ENCODE measurements around the gene XRRA1. TPM values are rescaled to one million over a fixed set of nuclear protein-coding genes. Genes with fewer than 3 reads are reported as not detected.

Gene XRRA1
- total and polyA plus RNA-seq, 2 of the 4 experiments (the other 2 are of a cell fraction), result 5.4 to 6.3 TPM

GRCh38 chr11:74926304-74927030 is 22.4 kb downstream of the XRRA1 start:
- H3K18ac ChIP-seq (ENCODE audit: low read depth, low read length), result no peak overlapping the region
- H2BK5ac ChIP-seq (ENCODE audit: low read depth, low read length, poor library complexity, severe bottlenecking), result no peak overlapping the region
- no peak overlapping the region for H4K8ac ChIP-seq (ENCODE audit: low read depth in 2 of 2, low read length in 2 of 2)
- in situ Hi-C loops (cut with MboI; ENCODE audit: low sequenced_read_pairs), result loop anchor here (5.0 kb wide), 1 partner anchor 321 kb away; no protein-coding TSS in a partner anchor
- H4K5ac ChIP-seq (ENCODE audit: low read depth, low read length), result no peak overlapping the region
- H3K36me3 ChIP-seq (ENCODE audit: control insufficient read depth, insufficient read depth, low read length), result no peaks in the 10 kb centered on the region
- dilution Hi-C loops (cut with HindIII; ENCODE audit: low sequenced_read_pairs, unreplicated experiment), result no loop called here
- H3K79me1 ChIP-seq (ENCODE audit: low read depth in 1 of 2, low read length in 2 of 2), result no peaks in the 10 kb centered on the region; a peak in 1 of 4 replicates
- ATAC-seq (ENCODE audit: low read depth) (no peak), DNase-seq (peak; percentile 56)
- no peak overlapping the region for H2AK5ac ChIP-seq (ENCODE audit: low read depth, low read length)
- intact Hi-C loops (cut with micrococcal nuclease), result no loop called here
- H4K91ac ChIP-seq (ENCODE audit: insufficient read depth, low read depth, low read length), result no peak overlapping the region
- H3K27ac ChIP-seq (ENCODE audit: insufficient read depth, low read length), result no peak overlapping the region
- no peak overlapping the region for H3K23ac ChIP-seq (ENCODE audit: low read depth, low read length)
- no peak overlapping the region for H3K4me3 ChIP-seq (ENCODE audit: insufficient read depth, low read depth, low read length)
- no peaks in the 10 kb centered on the region for H3K9me1 ChIP-seq (ENCODE audit: insufficient read depth, low read length)
- TF ChIP-seq CEBPB (IDR thresholded peaks at IDR 0.05; ENCODE audit: low read depth, low read length) (no peak), RAD21 (IDR thresholded peaks at IDR 0.05; ENCODE audit: low read length) (no peak), NFE2L2 (IDR thresholded peaks at IDR 0.05; ENCODE audit: low read depth, low read length) (no peak), RCOR1 (IDR thresholded peaks at IDR 0.05; ENCODE audit: insufficient replicate concordance, low read length) (no peak), CHD1 (IDR thresholded peaks at IDR 0.05; ENCODE audit: low read depth, low read length) (no peak), USF2 (IDR thresholded peaks at IDR 0.05; ENCODE audit: low read depth, low read length) (peak; percentile 32; the same call in 1 of the 2 replicates), RFX5 (IDR thresholded peaks at IDR 0.05; ENCODE audit: low read depth, low read length) (no peak), MXI1 (IDR thresholded peaks at IDR 0.05; ENCODE audit: borderline replicate concordance, low read depth, low read length) (0 out of 2 replicates have a peak, but pooled peaks have one; percentile 13), MAFK (IDR thresholded peaks at IDR 0.05; ENCODE audit: low read depth, low read length) (no peak), SMC3 (IDR thresholded peaks at IDR 0.05; ENCODE audit: low read depth, low read length) (no peak), POLR2A (IDR thresholded peaks at IDR 0.05; ENCODE audit: low read depth, low read length) (no peak), BHLHE40 (IDR thresholded peaks at IDR 0.05; ENCODE audit: low read depth, low read length) (no peak), MAZ (IDR thresholded peaks at IDR 0.05; ENCODE audit: borderline replicate concordance, low read depth, low read length) (no peak)
- no peak overlapping the region for H2BK15ac ChIP-seq (ENCODE audit: low read depth, low read length)
- H3K27me3 ChIP-seq (ENCODE audit: control insufficient read depth, insufficient read depth, low read length), result no peaks in the 10 kb centered on the region
- ChIA-PET CTCF (interaction anchor here (0.6 kb wide), 1 partner anchor 1961 kb away, joined by 3 read pairs; no protein-coding TSS in a partner anchor), POLR2A (ENCODE audit: unreplicated experiment) (no interaction called here)
- H3K9ac ChIP-seq (ENCODE audit: low read depth, low read length), result no peak overlapping the region
- BruUV-seq (replicated peaks), result no TSS peak
- H3K14ac ChIP-seq (replicated peaks; ENCODE audit: low read depth, low read length), result no peak overlapping the region
- WGBS, 2 experiments (ENCODE audit: extremely low coverage in 2 of 2, insufficient read length in 1 of 2), result 100% methylated on average over 3 of the region's 8 CpGs; no CpG with 5 or more reads in 1 of the 2 experiments
- H2BK20ac ChIP-seq (ENCODE audit: low read depth, low read length), result no peak overlapping the region
- no peaks in the 10 kb centered on the region for H3K9me3 ChIP-seq (ENCODE audit: control insufficient read depth, insufficient read depth, low read length)
- H3K56ac ChIP-seq (ENCODE audit: extremely low read depth, insufficient read depth, low read length), result no peak overlapping the region
- peaks cover 8% of the 10 kb centered on the region for H3K4me1 ChIP-seq (ENCODE audit: control insufficient read depth, insufficient read depth, low read length)
- no peak overlapping the region for H2BK120ac ChIP-seq (ENCODE audit: low read depth, low read length)
- H4K20me1 ChIP-seq (ENCODE audit: insufficient read depth, low read length), result no peaks in the 10 kb centered on the region
- H2AK9ac ChIP-seq (replicated peaks; ENCODE audit: low read depth, low read length, poor library complexity), result no peak overlapping the region
- H2AFZ ChIP-seq (replicated peaks; ENCODE audit: low read length, poor library complexity), result no peak overlapping the region
- H3K4ac ChIP-seq (ENCODE audit: low read depth, low read length), result no peak overlapping the region
- no peak overlapping the region for H3K4me2 ChIP-seq (ENCODE audit: low read depth, low read length)
